ENCODE results near the gene RGS9BP. TPM values are rescaled to one million over a fixed set of nuclear protein-coding genes. Genes with fewer than 3 reads are reported as not detected.
A peak's percentile ranks its signal among the peaks of the same experiment; 100 is the strongest.

Gene RGS9BP
- total and polyA plus RNA-seq, 2 of the 13 experiments (the other 11 are each of a cell fraction or from before 2014, with no cell fraction given) = 0.01 TPM; not detected in 1

DNA sequence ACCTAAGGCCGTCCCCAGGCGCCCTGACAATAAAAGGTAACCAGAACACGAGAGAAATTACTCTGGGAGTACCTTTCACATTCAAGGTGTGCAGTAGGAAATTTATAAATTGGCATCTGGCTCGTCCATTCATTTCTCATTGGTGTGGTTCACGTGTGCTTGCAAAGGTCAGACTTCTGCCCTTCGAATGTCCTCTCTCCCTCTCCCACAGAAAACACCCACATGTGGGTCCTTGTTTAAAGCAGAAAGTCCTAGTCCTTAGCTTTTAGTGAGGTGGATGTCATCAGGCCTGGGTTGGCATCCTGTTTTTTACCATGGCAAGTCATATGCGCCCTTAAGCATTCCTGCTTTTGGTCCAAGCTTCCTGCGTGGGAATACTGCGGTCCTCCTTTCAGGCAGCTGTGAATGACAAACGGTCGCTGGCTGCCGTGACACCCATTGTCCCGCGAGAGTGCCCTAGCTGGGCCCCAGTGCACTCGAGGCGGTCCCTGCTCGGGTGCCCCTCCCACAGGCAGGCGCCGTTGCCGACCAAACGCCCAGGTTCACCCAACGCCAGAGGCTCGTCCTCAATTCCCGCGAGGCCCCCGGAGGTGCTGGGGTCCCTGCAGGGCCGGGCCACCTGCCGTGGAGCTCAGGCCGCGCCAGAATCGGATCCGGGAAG lies 15.8 kb downstream of the RGS9BP start, which contains the start of gene NUDT19 (continued):
- TF ChIP-seq, protein P1, sequence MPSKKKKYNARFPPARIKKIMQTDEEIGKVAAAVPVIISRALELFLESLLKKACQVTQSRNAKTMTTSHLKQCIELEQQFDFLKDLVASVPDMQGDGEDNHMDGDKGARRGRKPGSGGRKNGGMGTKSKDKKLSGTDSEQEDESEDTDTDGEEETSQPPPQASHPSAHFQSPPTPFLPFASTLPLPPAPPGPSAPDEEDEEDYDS (CRISPR knock-in tag; IDR thresholded peaks at IDR 0.05) = peak; percentile 28; the same call in 1 of the 2 replicates
- TF ChIP-seq, protein P2, sequence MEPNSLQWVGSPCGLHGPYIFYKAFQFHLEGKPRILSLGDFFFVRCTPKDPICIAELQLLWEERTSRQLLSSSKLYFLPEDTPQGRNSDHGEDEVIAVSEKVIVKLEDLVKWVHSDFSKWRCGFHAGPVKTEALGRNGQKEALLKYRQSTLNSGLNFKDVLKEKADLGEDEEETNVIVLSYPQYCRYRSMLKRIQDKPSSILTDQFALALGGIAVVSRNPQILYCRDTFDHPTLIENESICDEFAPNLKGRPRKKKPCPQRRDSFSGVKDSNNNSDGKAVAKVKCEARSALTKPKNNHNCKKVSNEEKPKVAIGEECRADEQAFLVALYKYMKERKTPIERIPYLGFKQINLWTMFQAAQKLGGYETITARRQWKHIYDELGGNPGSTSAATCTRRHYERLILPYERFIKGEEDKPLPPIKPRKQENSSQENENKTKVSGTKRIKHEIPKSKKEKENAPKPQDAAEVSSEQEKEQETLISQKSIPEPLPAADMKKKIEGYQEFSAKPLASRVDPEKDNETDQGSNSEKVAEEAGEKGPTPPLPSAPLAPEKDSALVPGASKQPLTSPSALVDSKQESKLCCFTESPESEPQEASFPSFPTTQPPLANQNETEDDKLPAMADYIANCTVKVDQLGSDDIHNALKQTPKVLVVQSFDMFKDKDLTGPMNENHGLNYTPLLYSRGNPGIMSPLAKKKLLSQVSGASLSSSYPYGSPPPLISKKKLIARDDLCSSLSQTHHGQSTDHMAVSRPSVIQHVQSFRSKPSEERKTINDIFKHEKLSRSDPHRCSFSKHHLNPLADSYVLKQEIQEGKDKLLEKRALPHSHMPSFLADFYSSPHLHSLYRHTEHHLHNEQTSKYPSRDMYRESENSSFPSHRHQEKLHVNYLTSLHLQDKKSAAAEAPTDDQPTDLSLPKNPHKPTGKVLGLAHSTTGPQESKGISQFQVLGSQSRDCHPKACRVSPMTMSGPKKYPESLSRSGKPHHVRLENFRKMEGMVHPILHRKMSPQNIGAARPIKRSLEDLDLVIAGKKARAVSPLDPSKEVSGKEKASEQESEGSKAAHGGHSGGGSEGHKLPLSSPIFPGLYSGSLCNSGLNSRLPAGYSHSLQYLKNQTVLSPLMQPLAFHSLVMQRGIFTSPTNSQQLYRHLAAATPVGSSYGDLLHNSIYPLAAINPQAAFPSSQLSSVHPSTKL (CRISPR knock-in tag; IDR thresholded peaks at IDR 0.05) = peak; percentile 28; the same call in 1 of the 2 replicates
- peak; percentile 65; the same call in 1 of the 2 replicates for TF ChIP-seq SP4 (CRISPR knock-in tag; IDR thresholded peaks at IDR 0.05)
- TF ChIP-seq CEBPG (CRISPR knock-in tag; IDR thresholded peaks at IDR 0.05) = 0 out of 2 replicates have a peak, but pooled peaks have one; percentile 7
- TF ChIP-seq NFYB (CRISPR knock-in tag; IDR thresholded peaks at IDR 0.05) = no peak; the same call in 1 of the 2 replicates
- TF ChIP-seq, protein P3, sequence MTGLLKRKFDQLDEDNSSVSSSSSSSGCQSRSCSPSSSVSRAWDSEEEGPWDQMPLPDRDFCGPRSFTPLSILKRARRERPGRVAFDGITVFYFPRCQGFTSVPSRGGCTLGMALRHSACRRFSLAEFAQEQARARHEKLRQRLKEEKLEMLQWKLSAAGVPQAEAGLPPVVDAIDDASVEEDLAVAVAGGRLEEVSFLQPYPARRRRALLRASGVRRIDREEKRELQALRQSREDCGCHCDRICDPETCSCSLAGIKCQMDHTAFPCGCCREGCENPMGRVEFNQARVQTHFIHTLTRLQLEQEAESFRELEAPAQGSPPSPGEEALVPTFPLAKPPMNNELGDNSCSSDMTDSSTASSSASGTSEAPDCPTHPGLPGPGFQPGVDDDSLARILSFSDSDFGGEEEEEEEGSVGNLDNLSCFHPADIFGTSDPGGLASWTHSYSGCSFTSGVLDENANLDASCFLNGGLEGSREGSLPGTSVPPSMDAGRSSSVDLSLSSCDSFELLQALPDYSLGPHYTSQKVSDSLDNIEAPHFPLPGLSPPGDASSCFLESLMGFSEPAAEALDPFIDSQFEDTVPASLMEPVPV (CRISPR knock-in tag; IDR thresholded peaks at IDR 0.05) = peak; percentile 56; the same call in 1 of the 2 replicates
- TF ChIP-seq SYNCRIP (IDR thresholded peaks at IDR 0.05; ENCODE audit: insufficient read depth, low read depth, low read length) = no peak
- peak; percentile 45 for TF ChIP-seq ZNF883 (CRISPR knock-in tag; IDR thresholded peaks at IDR 0.05; ENCODE audit: not compliant biosample characterization)
- TF ChIP-seq, protein P4, sequence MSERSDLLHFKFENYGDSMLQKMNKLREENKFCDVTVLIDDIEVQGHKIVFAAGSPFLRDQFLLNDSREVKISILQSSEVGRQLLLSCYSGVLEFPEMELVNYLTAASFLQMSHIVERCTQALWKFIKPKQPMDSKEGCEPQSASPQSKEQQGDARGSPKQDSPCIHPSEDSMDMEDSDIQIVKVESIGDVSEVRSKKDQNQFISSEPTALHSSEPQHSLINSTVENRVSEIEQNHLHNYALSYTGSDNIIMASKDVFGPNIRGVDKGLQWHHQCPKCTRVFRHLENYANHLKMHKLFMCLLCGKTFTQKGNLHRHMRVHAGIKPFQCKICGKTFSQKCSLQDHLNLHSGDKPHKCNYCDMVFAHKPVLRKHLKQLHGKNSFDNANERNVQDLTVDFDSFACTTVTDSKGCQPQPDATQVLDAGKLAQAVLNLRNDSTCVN (CRISPR knock-in tag; IDR thresholded peaks at IDR 0.05; ENCODE audit: borderline replicate concordance) = no peak
- 0 out of 2 replicates have a peak, but pooled peaks have one; percentile 34 for TF ChIP-seq MIER3 (CRISPR knock-in tag; IDR thresholded peaks at IDR 0.05; ENCODE audit: borderline replicate concordance)
- TF ChIP-seq NCOA2 (CRISPR knock-in tag; IDR thresholded peaks at IDR 0.05) = no peak
- TF ChIP-seq HNF4G (IDR thresholded peaks at IDR 0.05; ENCODE audit: borderline replicate concordance, low read depth, low read length) = no peak
- TF ChIP-seq HNF4G (CRISPR knock-in tag; IDR thresholded peaks at IDR 0.05; ENCODE audit: borderline replicate concordance, low read depth) = no peak
- TF ChIP-seq TEAD2 (CRISPR knock-in tag; IDR thresholded peaks at IDR 0.05) = no peak
- TF ChIP-seq, protein P5, sequence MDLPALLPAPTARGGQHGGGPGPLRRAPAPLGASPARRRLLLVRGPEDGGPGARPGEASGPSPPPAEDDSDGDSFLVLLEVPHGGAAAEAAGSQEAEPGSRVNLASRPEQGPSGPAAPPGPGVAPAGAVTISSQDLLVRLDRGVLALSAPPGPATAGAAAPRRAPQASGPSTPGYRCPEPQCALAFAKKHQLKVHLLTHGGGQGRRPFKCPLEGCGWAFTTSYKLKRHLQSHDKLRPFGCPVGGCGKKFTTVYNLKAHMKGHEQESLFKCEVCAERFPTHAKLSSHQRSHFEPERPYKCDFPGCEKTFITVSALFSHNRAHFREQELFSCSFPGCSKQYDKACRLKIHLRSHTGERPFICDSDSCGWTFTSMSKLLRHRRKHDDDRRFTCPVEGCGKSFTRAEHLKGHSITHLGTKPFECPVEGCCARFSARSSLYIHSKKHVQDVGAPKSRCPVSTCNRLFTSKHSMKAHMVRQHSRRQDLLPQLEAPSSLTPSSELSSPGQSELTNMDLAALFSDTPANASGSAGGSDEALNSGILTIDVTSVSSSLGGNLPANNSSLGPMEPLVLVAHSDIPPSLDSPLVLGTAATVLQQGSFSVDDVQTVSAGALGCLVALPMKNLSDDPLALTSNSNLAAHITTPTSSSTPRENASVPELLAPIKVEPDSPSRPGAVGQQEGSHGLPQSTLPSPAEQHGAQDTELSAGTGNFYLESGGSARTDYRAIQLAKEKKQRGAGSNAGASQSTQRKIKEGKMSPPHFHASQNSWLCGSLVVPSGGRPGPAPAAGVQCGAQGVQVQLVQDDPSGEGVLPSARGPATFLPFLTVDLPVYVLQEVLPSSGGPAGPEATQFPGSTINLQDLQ (CRISPR knock-in tag; IDR thresholded peaks at IDR 0.05) = no peak; the same call in 1 of the 2 replicates
- TF ChIP-seq, protein P6, sequence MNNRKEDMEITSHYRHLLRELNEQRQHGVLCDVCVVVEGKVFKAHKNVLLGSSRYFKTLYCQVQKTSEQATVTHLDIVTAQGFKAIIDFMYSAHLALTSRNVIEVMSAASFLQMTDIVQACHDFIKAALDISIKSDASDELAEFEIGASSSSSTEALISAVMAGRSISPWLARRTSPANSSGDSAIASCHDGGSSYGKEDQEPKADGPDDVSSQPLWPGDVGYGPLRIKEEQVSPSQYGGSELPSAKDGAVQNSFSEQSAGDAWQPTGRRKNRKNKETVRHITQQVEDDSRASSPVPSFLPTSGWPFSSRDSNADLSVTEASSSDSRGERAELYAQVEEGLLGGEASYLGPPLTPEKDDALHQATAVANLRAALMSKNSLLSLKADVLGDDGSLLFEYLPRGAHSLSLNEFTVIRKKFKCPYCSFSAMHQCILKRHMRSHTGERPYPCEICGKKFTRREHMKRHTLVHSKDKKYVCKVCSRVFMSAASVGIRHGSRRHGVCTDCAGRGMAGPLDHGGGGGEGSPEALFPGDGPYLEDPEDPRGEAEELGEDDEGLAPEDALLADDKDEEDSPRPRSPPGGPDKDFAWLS (CRISPR knock-in tag; IDR thresholded peaks at IDR 0.05; ENCODE audit: borderline replicate concordance) = no peak

All from HepG2 (cell line).